AG04450 (cell line): ENCODE data around the gene KCNMA1. TPM values are rescaled to one million over a fixed set of nuclear protein-coding genes. Genes with fewer than 3 reads are reported as not detected.

Source experiments
- CTCF ChIA-PET: fragments of 300-600, 350-600 bp; formaldehyde crosslinking; extraction: SDS; loops from one replicate; lab custom pipeline; 2022; ENCODE audit warnings: antibody characterized with exemption, inconsistent platforms; lab: Charles Lee
- POLR2A ChIA-PET: fragments of 350-600 bp; formaldehyde crosslinking; extraction: SDS; loops from one replicate; lab custom pipeline; 2021; ENCODE audit warnings: antibody characterized with exemption, inconsistent platforms; lab: Yijun Ruan, JAX
- DNase-seq: peaks from one replicate; pipeline ENCODE4 v3.0.0-alpha.2; 2011; ENCODE audit warnings: low read depth, low spot score
- H3K27ac ChIP-seq: one replicate; pipeline ENCODE4 v1.5.1; 2012; ENCODE audit warnings: low read depth, low read length, control low read depth
- H3K27me3 ChIP-seq: one replicate; pipeline ENCODE4 v1.6.0; 2012; ENCODE audit warnings: low read length; ENCODE audit not compliant: control insufficient read depth, insufficient read depth
- H3K4me3 ChIP-seq: 2 replicates; pipeline ENCODE4 v1.5.1; 2011; ENCODE audit warnings: mild to moderate bottlenecking, low read depth, low read length, control low read depth
- H3K9me3 ChIP-seq: 2 replicates; pipeline ENCODE4 v1.5.1; 2012; ENCODE audit warnings: low read length; ENCODE audit not compliant: control insufficient read depth, insufficient read depth
- CTCF ChIP-seq: IDR thresholded peaks from 2 replicates; pipeline ENCODE4 v1.5.1; 2011; ENCODE audit warnings: low read depth, low read length, control low read depth, inconsistent platforms
- polyA plus RNA-seq: library from polyadenylated mRNA; depleted of rRNA; stranded (reverse); fragments of >200 nt; gene quantifications from 2 replicates; pipeline ENCODE4 v1.2.3, GENCODE V29; 2011

The KCNMA1 gene
- polyA plus RNA-seq, 1 experiment: 58.8 TPM

DNA sequence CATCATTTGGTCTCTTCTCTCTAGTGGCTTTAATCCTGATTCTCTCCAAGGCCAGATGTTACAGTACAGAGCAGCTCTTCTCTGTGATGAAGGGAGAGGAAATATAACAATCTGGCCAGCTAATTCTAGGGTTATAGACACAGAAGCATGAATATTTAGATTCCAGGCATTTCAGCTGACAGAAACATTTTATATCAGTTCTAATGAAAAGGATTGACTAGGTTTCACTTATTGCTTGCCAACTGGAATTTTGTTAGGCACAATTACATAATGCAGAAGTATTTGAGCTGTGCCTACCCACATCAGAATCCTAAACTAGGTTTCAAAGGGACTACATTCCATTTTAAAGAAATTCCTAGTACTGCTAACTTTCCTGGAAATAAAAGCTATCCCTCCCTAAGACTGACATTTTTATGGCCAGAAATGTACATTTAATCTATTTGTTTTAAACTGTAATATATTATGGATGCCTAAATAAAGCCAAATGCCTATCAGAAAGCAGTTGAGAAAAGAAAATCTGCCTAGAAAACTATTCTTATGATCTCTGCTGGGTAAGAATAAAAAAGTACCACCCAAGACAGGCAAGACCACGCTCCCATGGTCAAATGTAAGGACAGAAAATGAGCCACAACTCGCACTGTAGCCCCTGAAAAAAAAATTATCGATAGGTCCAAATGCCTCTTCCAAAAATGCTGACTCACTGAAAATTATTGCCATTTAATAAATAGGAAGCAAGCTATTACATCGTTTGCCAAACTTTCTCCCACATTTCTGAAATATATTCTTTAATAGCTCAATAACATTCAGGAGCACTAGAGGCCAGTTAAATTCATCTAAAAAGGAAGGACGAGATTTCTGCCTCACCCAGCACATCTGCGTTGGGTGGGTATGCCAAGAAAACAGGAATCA, 498.1 kb downstream of the KCNMA1 start:
- ChIA-PET POLR2A (no interaction called here), CTCF (interaction anchor here (0.6 to 1.3 kb wide), 2 partner anchors 26 to 571 kb away, joined by 3 to 5 read pairs; no protein-coding TSS in a partner anchor)
- Histone ChIP-seq H3K27me3 (no peaks in the 10 kb centered on the region), H3K27ac (no peak overlapping the region), H3K9me3 (no peaks in the 10 kb centered on the region), H3K4me3 (no peak overlapping the region)
- no peak for DNase-seq
- TF ChIP-seq CTCF: no peak

GRCh38 chr10:77138541-77138940, 499.1 kb downstream of the KCNMA1 start:
- Histone ChIP-seq H3K9me3 (no peaks in the 10 kb centered on the region), H3K27ac (no peak overlapping the region), H3K27me3 (no peaks in the 10 kb centered on the region), H3K4me3 (no peak overlapping the region)
- no peak for TF ChIP-seq CTCF
- POLR2A ChIA-PET: no interaction called here
- DNase-seq: no peak
- CTCF ChIA-PET: interaction anchor here (0.6 to 1.3 kb wide), 2 partner anchors 27 to 572 kb away, joined by 3 to 5 read pairs; no protein-coding TSS in a partner anchor

DNA sequence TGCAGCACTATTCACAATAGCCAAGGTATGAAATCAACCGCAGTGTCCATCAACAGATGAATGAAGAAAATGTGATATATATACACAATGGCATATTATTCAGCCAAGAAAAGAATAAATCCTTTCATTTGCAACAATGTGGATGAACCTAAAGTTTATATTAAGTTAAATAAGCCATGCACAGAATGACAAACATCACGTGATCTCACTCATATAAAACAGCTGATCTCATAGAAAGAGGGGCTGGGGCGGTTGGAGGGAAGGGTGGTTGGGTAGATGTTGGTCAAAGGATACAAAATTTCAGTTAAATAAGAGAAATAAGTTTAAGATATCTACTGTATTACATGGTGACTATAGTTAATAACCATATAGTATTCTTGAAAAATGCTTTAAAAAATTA, 502.1 kb downstream of the KCNMA1 start:
- no peak for DNase-seq
- no peak for TF ChIP-seq CTCF
- Histone ChIP-seq H3K27me3 (no peaks in the 10 kb centered on the region), H3K27ac (no peak overlapping the region), H3K4me3 (no peak overlapping the region), H3K9me3 (no peaks in the 10 kb centered on the region)
- ChIA-PET CTCF (no interaction called here), POLR2A (interaction anchor here (0.7 kb wide), 1 partner anchor 393 kb away, joined by 3 read pairs; no protein-coding TSS in a partner anchor)

DNA sequence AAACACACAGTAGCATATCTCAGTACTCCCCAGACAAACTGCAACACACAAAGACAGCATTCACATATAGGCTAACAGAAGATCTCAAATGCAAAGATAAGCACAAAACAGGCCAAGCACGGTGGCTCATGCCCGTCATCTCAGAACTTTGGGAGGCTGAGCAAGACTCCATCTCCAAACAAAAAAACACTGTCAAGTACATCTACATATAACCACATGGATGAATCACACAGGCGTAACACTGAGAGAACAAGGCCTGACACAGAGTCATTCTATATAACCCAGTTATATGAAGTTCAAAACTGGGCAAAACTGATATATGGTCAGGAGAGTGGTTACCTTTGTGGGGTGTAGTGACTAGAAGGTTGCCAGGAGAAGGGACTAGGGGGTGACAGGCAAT, 506.4 kb downstream of the KCNMA1 start:
- POLR2A ChIA-PET: no interaction called here
- no peak for TF ChIP-seq CTCF
- DNase-seq: no peak

DNA sequence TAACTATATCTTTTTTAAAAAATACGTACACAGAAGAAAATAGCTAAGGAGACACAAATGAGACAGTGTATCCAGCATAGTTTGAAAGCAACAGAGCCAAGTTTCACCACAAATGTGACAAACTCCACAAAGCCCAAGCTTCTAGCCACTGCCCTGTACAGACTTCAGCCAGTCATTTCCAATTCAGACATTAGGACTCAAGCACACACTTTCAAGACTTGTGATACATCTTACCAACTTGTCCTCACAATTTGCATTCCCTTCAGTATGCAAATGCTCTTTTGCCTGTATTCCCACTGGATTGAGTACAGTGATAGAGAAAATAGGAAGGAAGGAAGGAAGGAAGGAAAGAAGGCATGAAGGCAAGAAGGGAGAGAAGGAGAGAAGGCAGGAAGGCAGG, 510.4 kb downstream of the KCNMA1 start:
- H3K9me3 ChIP-seq: no peaks in the 10 kb centered on the region
- H3K27me3 ChIP-seq: no peaks in the 10 kb centered on the region
- CTCF ChIA-PET: interaction anchor here (0.6 to 0.7 kb wide), 2 partner anchors 37 to 786 kb away, joined by 3 read pairs; no protein-coding TSS in a partner anchor
- TF ChIP-seq CTCF: no peak
- POLR2A ChIA-PET: no interaction called here
- DNase-seq: no peak
- H3K4me3 ChIP-seq: no peak overlapping the region
- H3K27ac ChIP-seq: no peak overlapping the region

More for the DNA sequence above, 506.4 kb downstream of the KCNMA1 start:
- Histone ChIP-seq H3K27me3 (no peaks in the 10 kb centered on the region), H3K27ac (no peak overlapping the region), H3K4me3 (no peak overlapping the region), H3K9me3 (no peaks in the 10 kb centered on the region)
- CTCF ChIA-PET: no interaction called here
